NB4 (cell line): ENCODE measurements around the gene ATG3.

ENCODE experiments used
- DNase-seq: peaks from one replicate; pipeline ENCODE4 v3.0.0; 2010; ENCODE audit warnings: low read depth
- H3K4me3 ChIP-seq: one replicate; pipeline ENCODE4 v1.5.1; 2011; ENCODE audit warnings: mild to moderate bottlenecking, low read depth, low read length, moderate library complexity
- MYC ChIP-seq: IDR thresholded peaks from 2 replicates; pipeline ENCODE4 v1.6.1; 2011; ENCODE audit warnings: low read depth, low read length
- POLR2A ChIP-seq: IDR thresholded peaks from 2 replicates; pipeline ENCODE4 v1.6.1; 2011; ENCODE audit warnings: mild to moderate bottlenecking; ENCODE audit not compliant: insufficient read length; ENCODE audit errors: extremely low read depth
- TF ChIP-seq, protein P1 (sequence below): IDR thresholded peaks from one replicate; pipeline ENCODE4 v1.5.1; 2012; ENCODE audit warnings: low read depth, low read length
- TF ChIP-seq, protein P2 (sequence below): IDR thresholded peaks from 2 replicates; pipeline ENCODE4 v1.6.1; 2011; ENCODE audit warnings: low read depth, low read length

ATG3 gene

DNA sequence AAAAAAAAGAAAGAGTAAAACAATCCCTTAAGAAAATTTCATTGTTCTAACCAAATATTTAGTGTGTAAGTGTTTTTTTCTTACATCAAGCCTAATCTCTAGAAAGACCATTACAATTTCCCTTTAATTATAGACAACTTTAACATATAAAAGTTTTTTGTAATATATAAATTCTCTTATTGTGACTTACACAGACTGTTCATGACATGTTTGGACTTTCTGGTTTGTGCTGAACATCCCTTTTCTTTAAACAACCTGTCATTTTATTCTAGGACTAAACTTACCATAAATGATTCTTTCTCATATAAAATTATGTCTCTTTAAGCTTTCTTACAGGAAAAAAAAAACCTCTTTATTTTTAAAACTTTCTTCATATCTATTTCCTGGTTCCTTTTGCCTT lies 49.4 kb downstream of the ATG3 start:
- TF ChIP-seq, protein P1, sequence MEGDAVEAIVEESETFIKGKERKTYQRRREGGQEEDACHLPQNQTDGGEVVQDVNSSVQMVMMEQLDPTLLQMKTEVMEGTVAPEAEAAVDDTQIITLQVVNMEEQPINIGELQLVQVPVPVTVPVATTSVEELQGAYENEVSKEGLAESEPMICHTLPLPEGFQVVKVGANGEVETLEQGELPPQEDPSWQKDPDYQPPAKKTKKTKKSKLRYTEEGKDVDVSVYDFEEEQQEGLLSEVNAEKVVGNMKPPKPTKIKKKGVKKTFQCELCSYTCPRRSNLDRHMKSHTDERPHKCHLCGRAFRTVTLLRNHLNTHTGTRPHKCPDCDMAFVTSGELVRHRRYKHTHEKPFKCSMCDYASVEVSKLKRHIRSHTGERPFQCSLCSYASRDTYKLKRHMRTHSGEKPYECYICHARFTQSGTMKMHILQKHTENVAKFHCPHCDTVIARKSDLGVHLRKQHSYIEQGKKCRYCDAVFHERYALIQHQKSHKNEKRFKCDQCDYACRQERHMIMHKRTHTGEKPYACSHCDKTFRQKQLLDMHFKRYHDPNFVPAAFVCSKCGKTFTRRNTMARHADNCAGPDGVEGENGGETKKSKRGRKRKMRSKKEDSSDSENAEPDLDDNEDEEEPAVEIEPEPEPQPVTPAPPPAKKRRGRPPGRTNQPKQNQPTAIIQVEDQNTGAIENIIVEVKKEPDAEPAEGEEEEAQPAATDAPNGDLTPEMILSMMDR = no peak
- TF ChIP-seq POLR2A (no peak), MYC (no peak)
- TF ChIP-seq, protein P2, sequence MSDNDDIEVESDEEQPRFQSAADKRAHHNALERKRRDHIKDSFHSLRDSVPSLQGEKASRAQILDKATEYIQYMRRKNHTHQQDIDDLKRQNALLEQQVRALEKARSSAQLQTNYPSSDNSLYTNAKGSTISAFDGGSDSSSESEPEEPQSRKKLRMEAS = no peak
- no peak overlapping the region for H3K4me3 ChIP-seq

DNA sequence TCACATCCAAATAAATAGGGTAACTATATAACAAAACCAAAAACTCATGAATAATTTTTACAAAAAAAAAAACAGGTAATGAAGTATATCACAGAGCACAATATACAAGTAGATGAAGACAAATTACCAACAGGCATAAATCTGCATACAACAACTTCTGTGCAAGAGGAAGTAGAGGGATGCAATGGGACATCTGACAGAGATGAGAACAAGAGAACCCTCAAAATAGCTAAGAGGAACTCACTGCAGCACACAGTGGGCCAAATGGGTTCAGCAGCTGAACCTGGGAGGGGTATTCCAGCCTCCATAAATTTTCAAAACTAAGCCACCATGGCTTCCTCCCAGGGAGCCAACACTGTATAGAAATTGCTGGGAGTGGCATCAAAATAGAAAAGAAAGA lies 52.9 kb downstream of the ATG3 start:
- no peak overlapping the region for H3K4me3 ChIP-seq
- TF ChIP-seq MYC = no peak
- no peak for TF ChIP-seq POLR2A
- TF ChIP-seq, protein P1 = no peak
- TF ChIP-seq, protein P2 = no peak
- no peak for DNase-seq

More for the DNA sequence above, 49.4 kb downstream of the ATG3 start:
- peak; percentile 6 for DNase-seq

DNA sequence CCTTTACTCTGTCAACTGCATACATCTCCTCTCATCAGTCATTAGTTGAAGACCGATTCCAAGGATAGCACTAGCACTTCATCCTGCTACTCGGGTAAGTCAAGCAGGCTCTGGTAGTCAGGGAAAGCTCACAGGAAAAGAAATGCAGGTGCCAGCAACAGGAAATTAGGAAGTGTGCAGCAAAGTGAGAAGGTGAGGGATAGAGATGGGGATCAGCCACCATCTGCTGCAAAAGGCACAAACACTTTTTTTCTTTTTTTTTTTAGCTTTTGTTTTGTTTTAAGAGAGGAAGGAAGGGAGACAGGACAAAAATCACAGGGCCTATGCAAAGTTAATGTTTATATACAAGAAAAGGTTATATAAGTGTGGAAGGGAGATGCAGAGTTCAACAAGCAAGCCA lies 53.5 kb downstream of the ATG3 start:
- H3K4me3 ChIP-seq = no peak overlapping the region
- TF ChIP-seq, protein P2 = no peak
- TF ChIP-seq MYC (no peak), POLR2A (no peak)
- TF ChIP-seq, protein P1 = no peak
- DNase-seq = no peak

DNA sequence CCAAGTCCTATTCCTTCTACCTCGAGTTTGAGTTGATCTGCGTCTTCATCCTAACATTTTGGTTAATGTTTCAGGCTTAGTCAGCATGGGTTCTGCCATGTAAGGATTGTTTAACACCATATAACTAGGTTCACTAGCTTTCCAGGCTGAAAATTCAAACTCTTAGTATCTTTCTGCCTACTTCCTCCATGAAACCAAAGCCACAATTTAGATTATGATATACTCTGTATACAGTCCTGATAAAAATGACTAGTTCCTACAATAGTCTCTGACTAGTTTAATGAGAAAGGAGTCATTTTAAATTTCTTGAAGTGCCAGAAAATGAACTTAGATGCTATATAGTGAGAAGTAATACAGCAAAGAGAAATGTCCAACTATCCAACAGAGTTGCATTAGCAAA lies 55.9 kb downstream of the ATG3 start:
- TF ChIP-seq, protein P2 = no peak
- H3K4me3 ChIP-seq = no peak overlapping the region
- no peak for DNase-seq

DNA sequence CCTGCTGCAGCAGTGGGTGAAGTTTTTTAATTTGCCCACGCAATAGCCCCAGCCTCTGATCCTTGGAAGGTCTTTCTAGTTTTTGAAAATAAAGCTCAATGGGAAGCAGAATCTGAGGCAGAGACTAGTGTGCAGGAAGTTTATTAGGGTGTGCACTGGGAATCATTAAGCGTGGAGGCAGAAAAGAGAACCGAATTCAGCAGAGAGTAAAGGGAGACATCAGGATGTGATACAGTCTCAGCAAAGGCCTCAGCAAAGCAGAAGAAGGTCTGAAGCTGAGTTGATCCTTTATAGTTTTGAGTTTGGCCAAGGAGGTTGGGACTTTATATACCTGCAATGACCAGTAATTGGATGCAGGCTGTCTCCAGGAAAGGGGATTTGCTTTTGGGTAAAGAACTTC lies 57.6 kb downstream of the ATG3 start:
- DNase-seq = no peak
- TF ChIP-seq, protein P1 = no peak
- TF ChIP-seq, protein P2 = no peak
- TF ChIP-seq POLR2A (no peak), MYC (no peak)
- H3K4me3 ChIP-seq = no peak overlapping the region

DNA sequence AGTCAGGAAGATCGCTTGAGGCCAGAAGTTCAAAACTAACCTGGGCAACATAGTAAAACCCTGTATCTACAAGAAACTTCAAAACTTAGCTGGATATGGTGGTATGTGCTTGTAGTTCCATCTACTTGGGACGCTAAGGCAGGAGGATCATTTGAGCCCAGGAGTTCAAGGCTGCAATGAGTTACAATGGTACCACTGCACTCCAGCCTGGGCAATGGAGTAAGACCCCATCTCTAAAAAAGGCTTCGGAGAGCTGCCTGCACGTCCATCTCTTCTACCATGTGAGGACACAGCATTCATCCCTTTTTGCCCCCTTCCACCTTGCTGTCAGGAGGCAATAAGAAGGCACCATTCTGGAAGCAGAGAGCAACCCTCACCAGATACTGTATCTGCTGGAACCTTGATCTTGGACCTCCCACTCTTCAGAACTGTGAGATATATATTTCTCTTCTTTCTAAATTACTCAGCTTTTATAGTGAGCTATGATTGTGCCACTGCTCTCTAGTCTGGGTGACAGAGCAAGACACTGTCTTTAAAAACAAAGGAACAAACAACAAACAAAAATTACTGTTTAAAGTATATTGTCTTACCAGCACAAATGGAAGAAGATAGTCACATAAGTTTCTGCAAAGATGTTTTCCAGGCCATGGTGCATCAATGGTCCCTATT lies 58.3 kb downstream of the ATG3 start:
- TF ChIP-seq, protein P1 = no peak
- TF ChIP-seq, protein P2 = no peak
- TF ChIP-seq MYC = no peak
- no peak for TF ChIP-seq POLR2A
- DNase-seq = no peak
- no peak overlapping the region for H3K4me3 ChIP-seq
